Measurements from ENCODE around the gene RRAS2. TPM values are rescaled to one million over a fixed set of nuclear protein-coding genes. Genes with fewer than 3 reads are reported as not detected.

The RRAS2 gene
- total and polyA plus RNA-seq, 4 donors, result 21.2 to 73.5 (median 35.0) TPM

- DNase-seq (no peak), ATAC-seq (ENCODE audit: insufficient read depth, low FRiP score) (no peak)
- no peak overlapping the region for H3K27ac ChIP-seq (ENCODE audit: low read depth in 1 of 2, low read length in 1 of 2)
- TF ChIP-seq CTCF (IDR thresholded peaks at IDR 0.05; ENCODE audit: control extremely low read depth, extremely low read depth), result no peak
- no peaks in the 10 kb centered on the region for H3K9me3 ChIP-seq (ENCODE audit: control insufficient read depth in 4 of 4, insufficient read depth in 3 of 4, low read length in 3 of 4)
- H3K4me1 ChIP-seq (ENCODE audit: control insufficient read depth in 5 of 5, insufficient read depth in 5 of 5, low read length in 5 of 5), result peaks cover 0 to 3% (median 0%) of the 10 kb centered on the region in 5 donors
- WGBS, 2 donors, result 87 to 92% methylated on average over 8 of the region's 8 CpGs
- peaks cover 0 to 5% (median 0%) of the 10 kb centered on the region in 3 donors for H3K27me3 ChIP-seq (ENCODE audit: control insufficient read depth in 3 of 3, insufficient read depth in 3 of 3, low read length in 2 of 3)
- peaks cover 0 to 40% (median 12%) of the 10 kb centered on the region in 4 donors for H3K36me3 ChIP-seq (ENCODE audit: control insufficient read depth in 4 of 4, insufficient read depth in 4 of 4, low read length in 4 of 4)
- no peak overlapping the region for H3K9ac ChIP-seq (ENCODE audit: insufficient read depth in 1 of 2, low read length in 2 of 2)
- no peak overlapping the region for H3K4me3 ChIP-seq
These were observed 96.6 kb downstream of the RRAS2 start for GRCh38 chr11:14262271-14262846.

- TF ChIP-seq CTCF (IDR thresholded peaks at IDR 0.05; ENCODE audit: control extremely low read depth, extremely low read depth), result no peak
- ATAC-seq (ENCODE audit: insufficient read depth, low FRiP score), result no peak
- peaks cover 0 to 41% (median 18%) of the 10 kb centered on the region in 4 donors for H3K36me3 ChIP-seq (ENCODE audit: control insufficient read depth in 4 of 4, insufficient read depth in 4 of 4, low read length in 4 of 4)
- H3K27me3 ChIP-seq (ENCODE audit: control insufficient read depth in 3 of 3, insufficient read depth in 3 of 3, low read length in 2 of 3), result peaks cover 0 to 5% (median 0%) of the 10 kb centered on the region in 3 donors
- peaks cover 0 to 3% (median 0%) of the 10 kb centered on the region in 5 donors for H3K4me1 ChIP-seq (ENCODE audit: control insufficient read depth in 5 of 5, insufficient read depth in 5 of 5, low read length in 5 of 5)
- H3K9me3 ChIP-seq (ENCODE audit: control insufficient read depth in 4 of 4, insufficient read depth in 3 of 4, low read length in 3 of 4), result no peaks in the 10 kb centered on the region
- peak overlapping the region in 1 of 2 donors; percentile 3 for H3K27ac ChIP-seq (ENCODE audit: low read depth in 1 of 2, low read length in 1 of 2)
- H3K4me3 ChIP-seq, result no peak overlapping the region
- 73 to 89% methylated on average over 4 of the region's 4 CpGs for WGBS, 2 donors
- peak in 1 of 3 donors; percentile 61 for DNase-seq
- H3K9ac ChIP-seq (ENCODE audit: insufficient read depth in 1 of 2, low read length in 2 of 2), result no peak overlapping the region
These were observed 97.9 kb downstream of the RRAS2 start for GRCh38 chr11:14261066-14261465.

GRCh38 chr11:14259878-14260277 is 99.1 kb downstream of the RRAS2 start:
- peaks cover 0 to 9% (median 3%) of the 10 kb centered on the region in 5 donors for H3K4me1 ChIP-seq (ENCODE audit: control insufficient read depth in 5 of 5, insufficient read depth in 5 of 5, low read length in 5 of 5)
- no peak for DNase-seq
- no peaks in the 10 kb centered on the region for H3K9me3 ChIP-seq (ENCODE audit: control insufficient read depth in 4 of 4, insufficient read depth in 3 of 4, low read length in 3 of 4)
- no peak overlapping the region for H3K9ac ChIP-seq (ENCODE audit: insufficient read depth in 1 of 2, low read length in 2 of 2)
- H3K27ac ChIP-seq (ENCODE audit: low read depth in 1 of 2, low read length in 1 of 2), result no peak overlapping the region
- H3K36me3 ChIP-seq (ENCODE audit: control insufficient read depth in 4 of 4, insufficient read depth in 4 of 4, low read length in 4 of 4), result peaks cover 0 to 36% (median 14%) of the 10 kb centered on the region in 4 donors
- no peak for ATAC-seq (ENCODE audit: insufficient read depth, low FRiP score)
- TF ChIP-seq CTCF (IDR thresholded peaks at IDR 0.05; ENCODE audit: control extremely low read depth, extremely low read depth), result no peak
- H3K27me3 ChIP-seq (ENCODE audit: control insufficient read depth in 3 of 3, insufficient read depth in 3 of 3, low read length in 2 of 3), result peaks cover 0 to 5% (median 0%) of the 10 kb centered on the region in 3 donors
- no peak overlapping the region for H3K4me3 ChIP-seq
- WGBS, 2 donors, result 93 to 100% methylated on average over 1 of the region's 1 CpG
